Natural killer cell (primary cell): Measurements from ENCODE around the gene KIAA1328. TPM values are rescaled to one million over a fixed set of nuclear protein-coding genes. Genes with fewer than 3 reads are reported as not detected.

Source experiments
- ATAC-seq, 3 donors: fragments of 150-1000 bp in 2 of 3; fragments of 200-7000 bp in 1 of 3; cut with Tn5 transposase; 1 replicate in 1 of 3; 2 replicates in 2 of 3; pipeline ENCODE4 v1.10.0; 2021; ENCODE audit warnings: mild to moderate bottlenecking in 2 of 3, moderate library complexity in 2 of 3
- DNase-seq, 2 donors: peaks; one replicate each; pipeline versions ENCODE4 v3.0.0 to v3.0.0-alpha.2; 2013 to 2021; ENCODE audit warnings: mixed read lengths in 1 of 2
- H3K27ac ChIP-seq: one replicate; pipeline ENCODE4 v1.5.1; 2013; ENCODE audit warnings: mild to moderate bottlenecking, low read length
- H3K27me3 ChIP-seq: one replicate; pipeline ENCODE4 v1.6.1; 2013; ENCODE audit warnings: low read length; ENCODE audit not compliant: control insufficient read depth, insufficient read depth
- H3K36me3 ChIP-seq: one replicate; pipeline ENCODE4 v1.6.1; 2013; ENCODE audit warnings: low read length; ENCODE audit not compliant: control insufficient read depth, insufficient read depth
- H3K4me1 ChIP-seq: one replicate; pipeline ENCODE4 v1.6.1; 2013; ENCODE audit warnings: low read length; ENCODE audit not compliant: control insufficient read depth, insufficient read depth
- H3K4me3 ChIP-seq: one replicate; pipeline ENCODE4 v1.5.1; 2013; ENCODE audit warnings: low read length
- H3K9me3 ChIP-seq: one replicate; pipeline ENCODE4 v1.6.1; 2013; ENCODE audit warnings: low read length; ENCODE audit not compliant: control insufficient read depth, insufficient read depth
- H3K27ac Mint-ChIP-seq, 2 donors: one replicate each; pipeline ENCODE4 v1.8.0; 2022; ENCODE audit warnings: mild to moderate bottlenecking in 2 of 2, mixed read lengths in 2 of 2, moderate library complexity in 1 of 2
- H3K27me3 Mint-ChIP-seq, 2 donors: one replicate each; pipeline ENCODE4 v1.8.0; 2022; ENCODE audit warnings: low read depth in 2 of 2, mixed read lengths in 2 of 2
- H3K36me3 Mint-ChIP-seq: one replicate; pipeline ENCODE4 v1.8.0; 2022; ENCODE audit warnings: mixed read lengths
- H3K4me1 Mint-ChIP-seq, 2 donors: one replicate each; pipeline ENCODE4 v1.8.0; 2022; ENCODE audit warnings: mixed read lengths in 2 of 2
- H3K4me3 Mint-ChIP-seq: one replicate; pipeline ENCODE4 v1.8.0; 2022; ENCODE audit warnings: mild to moderate bottlenecking, moderate library complexity, mixed read lengths
- H3K9me3 Mint-ChIP-seq, 2 donors: one replicate each; pipeline ENCODE4 v1.8.0; 2022; ENCODE audit warnings: mixed read lengths in 2 of 2
- CTCF ChIP-seq: fragments of 200-600 bp; IDR thresholded peaks from one replicate; pipeline ENCODE4 v1.8.0; 2022; ENCODE audit warnings: antibody characterized with exemption
- WGBS: methylation state at CpG from one replicate; pipeline ENCODE4 v1.1.7; 2013; ENCODE audit warnings: missing lambda C conversion rate; ENCODE audit not compliant: insufficient coverage; 5-methylcytosine and 5-hydroxymethylcytosine counted together
- intact Hi-C: fragments of 100-400 bp; cut with micrococcal nuclease; formaldehyde crosslinking; loops from one replicate; pipeline ENCODE4 v1.14.2; 2022
- total RNA-seq, 4 donors: library from RNA; stranded (reverse); fragments of 120-200 nt in 1 of 4; gene quantifications; one replicate each; pipeline versions ENCODE4 v1.2.3 to v1.2.4, GENCODE V29; 2013 to 2022

The KIAA1328 gene
- total RNA-seq, 3 donors from 2014 or later (not counting 1 experiment from before 2014, with no cell fraction given) = 12.3 to 14.3 (median 13.2) TPM

- Mint-ChIP-seq H3K27me3 (no peaks in the 10 kb centered on the region), H3K4me1 (no peaks in the 10 kb centered on the region), H3K4me3 (no peak overlapping the region), H3K27ac (no peak overlapping the region), H3K36me3 (peaks cover 23% of the 10 kb centered on the region), H3K9me3 (peaks cover 6% of the 10 kb centered on the region in 2 donors)
- Histone ChIP-seq H3K27ac (no peak overlapping the region), H3K27me3 (no peaks in the 10 kb centered on the region), H3K36me3 (peaks cover 6% of the 10 kb centered on the region), H3K4me1 (no peaks in the 10 kb centered on the region), H3K4me3 (no peak overlapping the region), H3K9me3 (peaks cover 3% of the 10 kb centered on the region)
- TF ChIP-seq CTCF = no peak
- DNase-seq (no peak), ATAC-seq (no peak)
- intact Hi-C loops = no loop called here
- 86% methylated on average over 1 of the region's 1 CpG for WGBS
Observed at GRCh38 chr18:36850527-36851201, 21.7 kb downstream of the KIAA1328 start.

DNA sequence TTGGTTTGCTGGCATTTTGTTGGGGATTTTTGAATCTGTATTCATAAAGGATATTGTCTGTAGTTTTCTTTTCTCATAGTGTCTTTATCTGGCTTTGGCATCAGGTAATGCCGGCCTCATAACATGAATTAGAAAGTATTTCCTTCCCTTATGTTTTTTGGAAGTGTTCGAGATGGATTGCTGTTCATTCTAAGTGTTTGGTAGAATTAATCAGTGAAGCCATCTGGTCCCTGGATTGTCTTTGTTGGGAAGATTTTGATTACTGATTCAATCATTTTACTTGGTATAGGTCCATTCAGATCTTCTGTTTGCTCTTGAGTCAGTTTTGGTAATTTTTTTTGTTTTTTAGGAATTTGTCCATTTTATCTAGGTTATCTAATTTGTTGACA lies 22.3 kb downstream of the KIAA1328 start:
- H3K4me3 Mint-ChIP-seq = no peak overlapping the region
- H3K9me3 Mint-ChIP-seq = peaks cover 6% of the 10 kb centered on the region in 2 donors
- peaks cover 3% of the 10 kb centered on the region for H3K9me3 ChIP-seq
- H3K4me3 ChIP-seq = no peak overlapping the region
- H3K4me1 Mint-ChIP-seq = no peaks in the 10 kb centered on the region
- no peaks in the 10 kb centered on the region for H3K27me3 Mint-ChIP-seq
- H3K36me3 Mint-ChIP-seq = peaks cover 23% of the 10 kb centered on the region
- no peaks in the 10 kb centered on the region for H3K4me1 ChIP-seq
- H3K27me3 ChIP-seq = no peaks in the 10 kb centered on the region
- no peak for DNase-seq
- no peak overlapping the region for H3K27ac ChIP-seq
- TF ChIP-seq CTCF = no peak
- intact Hi-C loops = no loop called here
- WGBS = 90% methylated on average over 1 of the region's 2 CpGs
- peaks cover 6% of the 10 kb centered on the region for H3K36me3 ChIP-seq
- H3K27ac Mint-ChIP-seq = no peak overlapping the region
- ATAC-seq = no peak

DNA sequence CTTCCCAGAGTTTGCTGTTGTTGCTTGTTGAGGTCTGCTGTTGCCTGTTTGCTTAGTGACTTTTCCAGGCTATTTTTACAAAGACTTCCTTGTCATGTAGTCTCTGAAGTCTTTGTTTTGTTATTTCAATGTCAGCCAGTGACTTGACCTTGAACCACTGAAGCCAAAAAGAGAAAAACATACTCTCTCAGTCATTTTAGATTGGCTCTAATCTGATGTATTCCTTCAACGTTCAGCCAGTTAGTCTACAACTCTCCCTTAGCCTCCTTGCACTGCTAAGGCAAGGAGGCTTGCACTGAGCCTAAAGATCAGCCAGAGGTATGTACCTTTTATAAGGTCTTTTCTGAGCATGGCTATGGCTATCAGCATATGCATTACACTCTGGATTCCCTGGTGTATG lies 27.9 kb downstream of the KIAA1328 start:
- Mint-ChIP-seq H3K9me3 (peaks cover 4 to 6% of the 10 kb centered on the region in 2 donors), H3K27ac (no peak overlapping the region), H3K27me3 (no peaks in the 10 kb centered on the region), H3K4me3 (no peak overlapping the region), H3K36me3 (peaks cover 20% of the 10 kb centered on the region), H3K4me1 (no peaks in the 10 kb centered on the region)
- Histone ChIP-seq H3K36me3 (peaks cover 4% of the 10 kb centered on the region), H3K27me3 (no peaks in the 10 kb centered on the region), H3K9me3 (peaks cover 3% of the 10 kb centered on the region), H3K27ac (no peak overlapping the region), H3K4me1 (no peaks in the 10 kb centered on the region), H3K4me3 (no peak overlapping the region)
- TF ChIP-seq CTCF = no peak
- intact Hi-C loops = no loop called here
- no peak for DNase-seq
- ATAC-seq = no peak
- 92% methylated on average over 1 of the region's 1 CpG for WGBS

- TF ChIP-seq CTCF = no peak
- Mint-ChIP-seq H3K27ac (no peak overlapping the region), H3K36me3 (no peaks in the 10 kb centered on the region), H3K4me1 (peaks cover 0 to 9% of the 10 kb centered on the region in 2 donors), H3K4me3 (no peak overlapping the region), H3K9me3 (no peaks in the 10 kb centered on the region), H3K27me3 (no peaks in the 10 kb centered on the region)
- DNase-seq (no peak), ATAC-seq (no peak)
- Histone ChIP-seq H3K4me1 (no peaks in the 10 kb centered on the region), H3K27me3 (no peaks in the 10 kb centered on the region), H3K4me3 (no peak overlapping the region), H3K27ac (no peak overlapping the region), H3K36me3 (no peaks in the 10 kb centered on the region), H3K9me3 (no peaks in the 10 kb centered on the region)
- WGBS = no CpG with 5 or more reads among the region's 1 CpG
- intact Hi-C loops = no loop called here
Observed at GRCh38 chr18:36862182-36862581, 33.3 kb downstream of the KIAA1328 start.
